Activated CD4-positive, alpha-beta T cell treated with anti-CD3 and anti-CD28 coated beads, Interleukin-2, amount 50 U/mL, for 24 hours (primary cell): ENCODE results near the gene KIR3DL1.
"Not testable (repeated sequence)": the region's sequence is repeated elsewhere in the genome, so short reads cannot be mapped to it uniquely, and the experiment has no call there.

ENCODE experiments used
- DNase-seq, 2 donors: peaks; one replicate each; pipeline ENCODE4 v3.0.0-alpha.2; 2020; ENCODE audit warnings: low read depth in 1 of 2, low spot score in 1 of 2

Gene KIR3DL1

GRCh38 chr19:54806516-54806838, 9.8 kb upstream of the KIR3DL1 start:
- no peak for DNase-seq

- not testable (repeated sequence) for DNase-seq
These were observed 1.7 kb upstream of the KIR3DL1 start for GRCh38 chr19:54814571-54814970.

- no peak for DNase-seq
These were observed 1.6 kb downstream of the KIR3DL1 start for GRCh38 chr19:54817670-54818536.

- DNase-seq = not testable (repeated sequence)
These were observed 8.1 kb downstream of the KIR3DL1 start for GRCh38 chr19:54824416-54824815.

GRCh38 chr19:54825326-54825725, 9.1 kb downstream of the KIR3DL1 start:
- not testable (repeated sequence) for DNase-seq

- not testable (repeated sequence) for DNase-seq
These were observed 11.8 kb downstream of the KIR3DL1 start for GRCh38 chr19:54828064-54828463.

GRCh38 chr19:54832496-54832895, 16.2 kb downstream of the KIR3DL1 start, which contains the start of gene KIR2DS4:
KIR2DS4 (plus strand) TSS chr19:54832676.
- DNase-seq = not testable (repeated sequence)

GRCh38 chr19:54835126-54835525, 18.9 kb downstream of the KIR3DL1 start:
- not testable (repeated sequence) for DNase-seq

- not testable (repeated sequence) for DNase-seq
These were observed 21.3 kb downstream of the KIR3DL1 start for GRCh38 chr19:54837522-54837921.

- DNase-seq = not testable (repeated sequence)
These were observed 26.9 kb downstream of the KIR3DL1 start for GRCh38 chr19:54843171-54843570.

GRCh38 chr19:54850061-54850640, 33.9 kb downstream of the KIR3DL1 start, which contains the start of gene KIR3DL2:
KIR3DL2 (plus strand) TSS chr19:54850443; CDS start chr19:54850476, 33 bp downstream.
- DNase-seq = not testable (repeated sequence)

GRCh38 chr19:54850930-54851329, 34.7 kb downstream of the KIR3DL1 start:
- DNase-seq = no peak

- no peak for DNase-seq
These were observed 35.1 kb downstream of the KIR3DL1 start for GRCh38 chr19:54851353-54851752.

- DNase-seq = not testable (repeated sequence)
These were observed 39.0 kb downstream of the KIR3DL1 start for GRCh38 chr19:54855241-54855640.

- DNase-seq = not testable (repeated sequence)
These were observed 42.2 kb downstream of the KIR3DL1 start for GRCh38 chr19:54858476-54858875.

GRCh38 chr19:54859421-54859820, 43.2 kb downstream of the KIR3DL1 start:
- DNase-seq = not testable (repeated sequence)

- not testable (repeated sequence) for DNase-seq
These were observed 47.2 kb downstream of the KIR3DL1 start for GRCh38 chr19:54863459-54863858.

- DNase-seq = no peak
These were observed 55.4 kb downstream of the KIR3DL1 start for GRCh38 chr19:54871696-54872095.

GRCh38 chr19:54873990-54874389, 57.7 kb downstream of the KIR3DL1 start, which contains the start of gene FCAR:
FCAR (plus strand) TSS chr19:54874235; CDS start chr19:54874290, 55 bp downstream.
- DNase-seq = no peak

- no peak for DNase-seq
These were observed 59.2 kb downstream of the KIR3DL1 start for GRCh38 chr19:54875506-54875905.

GRCh38 chr19:54877471-54877870, 61.2 kb downstream of the KIR3DL1 start:
- no peak for DNase-seq
